ACC112 (cell line): Measurements from ENCODE around the gene ATP6V0E2.
"Not testable (repeated sequence)": the region's sequence is repeated elsewhere in the genome, so short reads cannot be mapped to it uniquely, and the experiment has no call there.

Source experiments
- H2AFZ ChIP-seq: fragments of 200-600 bp; sonication (generic); one replicate; pipeline ENCODE4 v1.6.0; 2017; ENCODE audit warnings: antibody characterized with exemption, low read length; ENCODE audit not compliant: unreplicated experiment
- H3K27ac ChIP-seq: fragments of 200-600 bp; sonication (generic); 2 replicates; pipeline ENCODE4 v1.5.1; 2014; ENCODE audit warnings: low read depth, mild to moderate bottlenecking, antibody characterized with exemption, low read length, moderate library complexity
- H3K27me3 ChIP-seq: fragments of 200-600 bp; sonication (generic); 2 replicates; pipeline ENCODE4 v1.6.1; 2014; ENCODE audit warnings: mild to moderate bottlenecking, antibody characterized with exemption, low read length, moderate library complexity, mixed read lengths; ENCODE audit not compliant: insufficient read depth
- H3K36me3 ChIP-seq: fragments of 200-600 bp; sonication (generic); 2 replicates; pipeline ENCODE4 v1.6.1; 2016; ENCODE audit warnings: mild to moderate bottlenecking, antibody characterized with exemption, low read length, moderate library complexity, mixed read lengths; ENCODE audit not compliant: insufficient read depth
- H3K4me1 ChIP-seq: fragments of 200-600 bp; sonication (generic); one replicate; pipeline ENCODE4 v1.6.1; 2016; ENCODE audit warnings: low read length, mixed read lengths; ENCODE audit not compliant: insufficient read depth, unreplicated experiment, control insufficient read depth
- H3K4me3 ChIP-seq: fragments of 200-600 bp; sonication (generic); 2 replicates; pipeline ENCODE4 v1.5.1; 2014; ENCODE audit warnings: mild to moderate bottlenecking, low read depth, low read length
- H3K79me2 ChIP-seq: fragments of 200-600 bp; sonication (generic); one replicate; pipeline ENCODE4 v1.6.0; 2016; ENCODE audit warnings: low read length; ENCODE audit not compliant: control insufficient read depth, unreplicated experiment, insufficient read depth

The ATP6V0E2 gene

DNA sequence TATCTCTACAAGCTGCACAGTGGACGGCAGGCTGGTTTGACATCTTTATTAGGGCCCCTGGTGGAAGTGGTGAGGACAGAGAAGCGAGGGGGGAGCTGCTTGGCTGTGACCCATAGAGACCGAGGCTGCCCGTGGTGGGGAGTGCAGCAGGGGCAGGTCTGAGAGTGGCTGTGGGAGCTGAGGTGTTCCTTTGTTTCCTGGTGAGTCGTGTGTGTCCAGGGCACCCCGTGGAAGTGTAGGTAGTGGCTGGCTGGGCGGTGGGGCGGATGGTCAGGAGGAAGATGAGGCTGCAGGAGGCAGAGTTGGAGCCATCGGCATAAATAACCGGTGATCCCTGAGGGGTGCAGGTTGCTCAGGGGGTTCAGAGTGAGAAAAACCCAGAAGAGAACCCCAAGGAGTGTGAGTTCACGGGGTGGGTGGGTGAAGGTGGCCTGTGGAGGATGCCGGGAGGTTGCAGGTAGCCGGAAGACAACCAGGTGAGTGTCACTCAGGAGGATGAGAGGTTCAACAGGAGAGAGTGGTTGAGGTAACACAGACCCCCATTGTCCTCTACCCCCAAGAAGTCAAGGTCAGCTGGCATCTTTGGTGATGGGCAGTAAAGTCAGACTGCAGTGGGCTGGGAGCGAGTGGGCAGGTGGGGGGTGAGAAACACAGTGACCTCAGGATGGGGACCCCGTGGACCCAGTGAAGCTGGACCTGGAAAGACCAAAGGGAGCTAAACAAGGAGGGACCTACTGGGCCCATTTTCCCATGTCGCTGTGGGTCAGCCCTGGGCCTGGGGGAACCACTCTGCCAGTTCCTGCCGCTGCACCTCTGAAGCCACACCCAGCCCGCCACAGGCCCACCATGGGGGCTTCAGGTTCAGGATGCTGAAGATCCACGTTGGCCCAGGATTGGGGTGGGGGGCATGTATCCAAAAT is 7.8 kb downstream of the ATP6V0E2 start:
- Histone ChIP-seq H2AFZ (no peak overlapping the region), H3K36me3 (no peaks in the 10 kb centered on the region), H3K4me1 (peaks cover 6% of the 10 kb centered on the region), H3K27ac (no peak overlapping the region), H3K27me3 (peaks cover 5% of the 10 kb centered on the region; the same call in 1 of the 2 replicates), H3K79me2 (no peaks in the 10 kb centered on the region), H3K4me3 (no peak overlapping the region)

DNA sequence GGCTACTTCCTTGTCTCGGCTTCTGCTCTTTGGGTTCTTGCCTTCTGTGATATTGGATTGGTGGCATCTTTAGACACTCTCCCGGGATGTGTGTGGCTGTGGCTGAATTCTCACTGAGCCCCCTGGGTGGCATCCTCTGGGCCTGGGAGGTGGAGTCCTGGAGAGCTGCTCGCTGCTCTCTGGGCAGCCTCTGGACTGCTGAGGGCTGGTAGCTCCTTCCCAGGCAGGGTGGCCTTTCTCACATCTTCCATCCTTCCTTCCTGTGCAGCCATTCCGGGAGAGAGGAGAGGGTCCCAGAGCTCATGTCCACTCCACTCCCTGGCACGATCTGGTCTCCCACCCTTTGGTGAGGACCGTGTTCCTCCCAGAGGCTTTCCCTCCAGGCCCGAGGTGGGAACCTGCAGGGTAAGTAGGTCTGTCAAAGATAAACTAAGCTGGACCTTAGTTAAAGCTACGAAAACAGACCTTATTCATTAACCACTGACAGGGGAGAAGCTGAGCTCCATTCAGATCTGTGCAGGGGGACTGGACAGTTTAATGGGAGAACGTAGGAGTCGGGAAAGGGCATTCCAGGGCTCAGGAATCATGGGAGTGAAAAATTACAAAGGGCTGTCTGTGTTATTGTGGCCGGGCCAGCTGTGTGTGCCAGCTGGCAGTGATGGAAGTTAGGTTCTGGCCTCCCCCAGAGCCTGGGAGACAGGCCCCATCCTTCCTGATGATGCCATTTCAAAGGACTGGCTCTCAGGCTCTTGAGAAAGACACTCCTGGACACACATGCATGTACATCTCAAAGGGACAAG is 8.7 kb downstream of the ATP6V0E2 start:
- Histone ChIP-seq H3K36me3 (no peaks in the 10 kb centered on the region), H2AFZ (no peak overlapping the region), H3K27me3 (peaks cover 5% of the 10 kb centered on the region; the same call in 1 of the 2 replicates), H3K79me2 (no peaks in the 10 kb centered on the region), H3K4me1 (peaks cover 6% of the 10 kb centered on the region), H3K4me3 (no peak overlapping the region), H3K27ac (no peak overlapping the region)

- H3K36me3 ChIP-seq: no peaks in the 10 kb centered on the region
- H3K27ac ChIP-seq: no peak overlapping the region
- peaks cover 6% of the 10 kb centered on the region for H3K4me1 ChIP-seq
- peaks cover 5% of the 10 kb centered on the region; the same call in 1 of the 2 replicates for H3K27me3 ChIP-seq
- no peaks in the 10 kb centered on the region for H3K79me2 ChIP-seq
- H3K4me3 ChIP-seq: no peak overlapping the region
- no peak overlapping the region for H2AFZ ChIP-seq
These were observed 9.3 kb downstream of the ATP6V0E2 start for GRCh38 chr7:149883048-149883438.

GRCh38 chr7:149883452-149883861 is 9.7 kb downstream of the ATP6V0E2 start:
- Histone ChIP-seq H3K36me3 (no peaks in the 10 kb centered on the region), H2AFZ (no peak overlapping the region)

GRCh38 chr7:149884016-149884415 is 10.2 kb downstream of the ATP6V0E2 start:
- Histone ChIP-seq H3K4me3 (no peak overlapping the region), H2AFZ (no peak overlapping the region), H3K27me3 (peaks cover 6% of the 10 kb centered on the region; the same call in 1 of the 2 replicates), H3K36me3 (no peaks in the 10 kb centered on the region), H3K79me2 (no peaks in the 10 kb centered on the region), H3K27ac (no peak overlapping the region), H3K4me1 (peaks cover 6% of the 10 kb centered on the region)

More at GRCh38 chr7:149883452-149883861, 9.7 kb downstream of the ATP6V0E2 start:
- H3K79me2 ChIP-seq: no peaks in the 10 kb centered on the region
- no peak overlapping the region for H3K4me3 ChIP-seq
- H3K4me1 ChIP-seq: peaks cover 6% of the 10 kb centered on the region
- H3K27ac ChIP-seq: no peak overlapping the region
- H3K27me3 ChIP-seq: peaks cover 5% of the 10 kb centered on the region; the same call in 1 of the 2 replicates

DNA sequence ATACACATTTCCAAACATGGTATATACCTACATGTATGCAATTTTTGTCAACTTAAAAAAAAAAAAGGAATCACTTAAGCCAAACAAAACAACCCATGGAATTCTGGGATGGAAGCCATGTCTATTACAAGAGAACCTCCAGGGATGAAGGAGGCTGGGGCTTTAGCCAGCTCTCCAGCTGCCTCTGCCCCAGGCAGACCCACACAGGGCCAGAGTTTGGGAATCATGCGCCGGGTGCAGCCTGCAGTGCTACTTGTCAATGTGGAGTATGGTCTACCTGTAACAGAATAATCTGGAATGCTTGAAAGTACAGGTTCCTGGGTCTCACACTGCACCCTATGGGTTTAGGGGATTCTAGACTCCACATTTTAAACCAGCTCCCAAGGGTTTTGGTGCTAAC is 10.8 kb downstream of the ATP6V0E2 start:
- peaks cover 6% of the 10 kb centered on the region for H3K4me1 ChIP-seq
- H3K36me3 ChIP-seq: no peaks in the 10 kb centered on the region
- H3K27me3 ChIP-seq: peaks cover 9% of the 10 kb centered on the region; the same call in 1 of the 2 replicates

DNA sequence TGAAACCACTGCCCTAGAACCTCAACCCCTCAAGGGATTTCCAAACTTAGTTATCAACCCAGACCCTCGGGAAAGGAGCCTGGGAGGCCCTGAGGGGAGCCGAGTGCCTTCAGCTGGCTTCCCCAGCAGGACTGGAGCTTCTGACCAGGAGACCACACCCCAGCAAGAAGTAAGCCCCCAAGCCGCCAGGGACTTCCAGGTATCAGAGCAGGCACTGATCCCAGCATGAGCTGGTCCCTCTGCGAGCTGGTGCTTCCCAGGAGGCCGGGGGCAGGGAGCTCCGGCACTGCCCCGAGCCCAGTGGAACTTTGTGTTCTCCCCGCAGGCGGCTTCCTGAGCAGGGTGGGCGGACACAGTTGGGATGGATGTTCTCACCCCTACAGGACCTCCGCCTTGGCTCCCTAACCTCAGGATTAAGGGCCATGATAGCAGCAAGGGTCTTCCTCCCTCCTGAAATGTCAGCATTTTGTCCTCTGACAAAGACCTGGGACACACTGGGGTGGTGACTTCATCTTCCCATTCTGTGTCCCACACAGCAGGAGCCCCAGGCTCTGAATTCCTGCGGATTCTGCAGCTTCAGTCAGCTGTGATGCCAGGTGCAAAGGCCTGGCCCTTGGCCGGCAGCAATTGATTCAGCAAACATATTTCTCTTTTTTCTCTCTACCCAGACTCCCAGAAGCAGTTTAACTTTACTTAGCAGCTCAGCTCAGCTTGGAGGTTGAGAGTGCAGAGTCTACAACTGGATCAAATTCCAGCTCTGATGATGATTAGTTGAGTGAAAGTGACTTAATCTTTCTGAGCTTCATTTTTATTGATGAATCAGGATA is 11.6 kb downstream of the ATP6V0E2 start:
- Histone ChIP-seq H3K4me3 (no peak overlapping the region), H3K36me3 (no peaks in the 10 kb centered on the region), H3K4me1 (peaks cover 6% of the 10 kb centered on the region), H3K27me3 (peaks cover 9% of the 10 kb centered on the region; the same call in 1 of the 2 replicates), H3K27ac (no peak overlapping the region), H3K79me2 (no peaks in the 10 kb centered on the region), H2AFZ (no peak overlapping the region)

More for the DNA sequence above, 10.8 kb downstream of the ATP6V0E2 start:
- Histone ChIP-seq H3K79me2 (no peaks in the 10 kb centered on the region), H3K27ac (no peak overlapping the region), H2AFZ (no peak overlapping the region), H3K4me3 (no peak overlapping the region)

- Histone ChIP-seq H3K4me1 (peaks cover 6% of the 10 kb centered on the region), H3K4me3 (no peak overlapping the region), H3K27me3 (peaks cover 9% of the 10 kb centered on the region; the same call in 1 of the 2 replicates), H3K27ac (no peak overlapping the region), H3K79me2 (no peaks in the 10 kb centered on the region), H2AFZ (no peak overlapping the region), H3K36me3 (no peaks in the 10 kb centered on the region)
These were observed 12.2 kb downstream of the ATP6V0E2 start for GRCh38 chr7:149886018-149886415.

DNA sequence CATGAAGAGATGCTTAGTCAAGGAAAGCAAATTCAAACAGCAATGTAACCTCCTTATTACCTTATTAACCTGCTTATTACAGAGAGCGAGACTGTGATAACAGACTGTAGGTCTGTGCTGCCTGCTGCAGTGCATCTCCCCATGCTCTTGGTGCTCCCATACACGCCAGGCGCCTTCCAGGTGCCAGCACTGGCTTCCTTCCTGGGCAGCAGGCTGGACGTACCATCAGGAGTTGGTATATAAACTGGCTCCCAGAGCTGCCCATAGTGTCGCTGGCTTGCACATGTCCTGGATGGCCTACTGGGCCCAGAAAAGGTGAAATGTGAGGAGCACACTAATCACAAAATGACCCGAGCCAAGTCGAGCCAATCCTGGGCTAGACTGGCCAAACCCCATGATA is 13.5 kb downstream of the ATP6V0E2 start:
- peaks cover 6% of the 10 kb centered on the region for H3K4me1 ChIP-seq
- peaks cover 9% of the 10 kb centered on the region; the same call in 1 of the 2 replicates for H3K27me3 ChIP-seq
- no peaks in the 10 kb centered on the region for H3K79me2 ChIP-seq
- no peak overlapping the region for H2AFZ ChIP-seq
- no peak overlapping the region for H3K4me3 ChIP-seq
- H3K27ac ChIP-seq: no peak overlapping the region
- no peaks in the 10 kb centered on the region for H3K36me3 ChIP-seq

DNA sequence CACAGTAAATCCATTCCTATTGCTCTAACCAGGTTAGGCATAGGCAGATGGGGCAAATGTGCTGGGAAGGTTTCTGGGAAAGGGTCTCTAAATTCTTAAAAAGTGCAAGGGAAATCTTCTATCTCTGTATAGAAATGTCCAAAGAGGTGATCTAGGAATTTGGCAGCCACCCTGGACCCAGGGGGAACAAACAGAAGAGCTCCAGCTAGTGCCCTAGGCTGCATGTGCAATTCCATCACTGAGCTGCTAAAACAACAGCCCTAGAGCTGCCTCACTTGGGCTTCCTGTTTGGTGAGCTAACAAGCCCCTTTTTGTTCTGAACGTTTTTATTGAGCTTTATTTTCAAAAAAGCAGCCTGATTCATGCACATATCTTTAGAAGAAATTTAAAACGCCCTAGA is 16.9 kb downstream of the ATP6V0E2 start:
- H3K79me2 ChIP-seq, H3K27ac ChIP-seq, H3K27me3 ChIP-seq: not testable (repeated sequence)

More for the DNA sequence above, 16.9 kb downstream of the ATP6V0E2 start:
- not testable (repeated sequence) for H2AFZ ChIP-seq, H3K36me3 ChIP-seq, H3K4me1 ChIP-seq, H3K4me3 ChIP-seq
